Measurements from ENCODE around the gene NUDT19.
"Not testable (repeated sequence)": the region's sequence is repeated elsewhere in the genome, so short reads cannot be mapped to it uniquely, and the experiment has no call there.

NUDT19 gene

DNA sequence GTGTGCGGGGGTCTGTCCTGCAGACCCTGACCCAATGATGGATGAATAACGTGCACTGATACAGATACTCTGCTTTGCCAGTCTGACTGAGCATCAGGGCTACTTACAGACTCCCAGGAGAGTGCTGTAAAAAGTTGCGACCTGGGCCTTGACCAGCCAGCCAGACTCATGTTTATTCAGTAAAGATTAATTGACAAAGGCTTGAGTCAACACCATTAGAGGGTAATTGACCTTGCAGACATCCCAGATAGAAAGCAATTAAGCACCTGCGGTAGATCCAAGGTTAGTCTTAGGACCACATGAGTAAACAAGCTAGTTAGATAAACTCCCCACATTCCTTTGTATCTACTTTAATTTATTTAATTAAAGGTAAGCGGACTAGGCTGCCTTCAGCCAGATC lies 10.4 kb downstream of the NUDT19 start:
- TF ChIP-seq, protein P1, sequence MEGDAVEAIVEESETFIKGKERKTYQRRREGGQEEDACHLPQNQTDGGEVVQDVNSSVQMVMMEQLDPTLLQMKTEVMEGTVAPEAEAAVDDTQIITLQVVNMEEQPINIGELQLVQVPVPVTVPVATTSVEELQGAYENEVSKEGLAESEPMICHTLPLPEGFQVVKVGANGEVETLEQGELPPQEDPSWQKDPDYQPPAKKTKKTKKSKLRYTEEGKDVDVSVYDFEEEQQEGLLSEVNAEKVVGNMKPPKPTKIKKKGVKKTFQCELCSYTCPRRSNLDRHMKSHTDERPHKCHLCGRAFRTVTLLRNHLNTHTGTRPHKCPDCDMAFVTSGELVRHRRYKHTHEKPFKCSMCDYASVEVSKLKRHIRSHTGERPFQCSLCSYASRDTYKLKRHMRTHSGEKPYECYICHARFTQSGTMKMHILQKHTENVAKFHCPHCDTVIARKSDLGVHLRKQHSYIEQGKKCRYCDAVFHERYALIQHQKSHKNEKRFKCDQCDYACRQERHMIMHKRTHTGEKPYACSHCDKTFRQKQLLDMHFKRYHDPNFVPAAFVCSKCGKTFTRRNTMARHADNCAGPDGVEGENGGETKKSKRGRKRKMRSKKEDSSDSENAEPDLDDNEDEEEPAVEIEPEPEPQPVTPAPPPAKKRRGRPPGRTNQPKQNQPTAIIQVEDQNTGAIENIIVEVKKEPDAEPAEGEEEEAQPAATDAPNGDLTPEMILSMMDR (IDR thresholded peaks at IDR 0.05; ENCODE audit: insufficient read depth, missing control alignments): no peak
- no peak for DNase-seq (ENCODE audit: insufficient read length, low spot score)
- no peak for FAIRE-seq

DNA sequence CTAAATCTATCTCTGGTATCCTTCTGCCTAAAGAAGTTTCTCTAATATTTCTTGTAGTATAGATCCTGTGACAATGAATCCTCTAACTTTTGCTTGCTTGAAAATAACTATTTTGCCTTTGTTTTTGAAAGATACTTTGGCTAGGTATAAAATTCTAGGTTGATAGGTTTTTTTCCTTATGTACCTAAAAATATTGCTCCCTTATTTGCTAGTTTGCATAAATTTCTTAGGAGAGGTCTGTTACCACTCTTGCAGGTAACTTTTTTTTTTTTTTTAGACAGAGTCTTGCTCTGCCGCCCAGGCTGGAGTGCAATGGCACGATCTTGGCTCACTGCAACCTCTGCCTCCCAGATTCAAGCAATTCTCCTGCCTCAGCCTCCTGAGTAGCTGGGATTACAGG lies 12.4 kb downstream of the NUDT19 start:
- not testable (repeated sequence) for DNase-seq (ENCODE audit: insufficient read length, low spot score); FAIRE-seq

DNA sequence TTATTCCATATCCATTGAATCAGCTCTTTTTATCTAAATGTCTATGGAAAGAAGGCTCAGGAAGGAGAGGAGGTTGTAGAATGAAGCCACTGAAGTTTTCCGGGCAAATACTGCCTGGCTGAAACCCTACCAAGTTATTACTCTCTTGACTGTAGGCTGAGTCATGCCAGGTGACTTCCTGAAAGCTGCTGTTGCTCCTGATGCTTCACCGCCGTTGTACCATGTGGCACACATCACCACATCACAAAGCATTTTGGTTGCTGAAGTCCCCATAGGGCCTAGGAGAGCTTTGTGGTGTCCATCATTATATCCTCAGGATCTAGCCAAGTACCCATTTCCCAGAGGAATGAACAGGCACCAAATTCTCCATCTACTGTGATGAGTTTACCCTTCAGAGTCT lies 16.8 kb downstream of the NUDT19 start:
- TF ChIP-seq, protein P1 (IDR thresholded peaks at IDR 0.05; ENCODE audit: insufficient read depth, missing control alignments): no peak
- DNase-seq (ENCODE audit: insufficient read length, low spot score) (no peak), FAIRE-seq (no peak)

DNA sequence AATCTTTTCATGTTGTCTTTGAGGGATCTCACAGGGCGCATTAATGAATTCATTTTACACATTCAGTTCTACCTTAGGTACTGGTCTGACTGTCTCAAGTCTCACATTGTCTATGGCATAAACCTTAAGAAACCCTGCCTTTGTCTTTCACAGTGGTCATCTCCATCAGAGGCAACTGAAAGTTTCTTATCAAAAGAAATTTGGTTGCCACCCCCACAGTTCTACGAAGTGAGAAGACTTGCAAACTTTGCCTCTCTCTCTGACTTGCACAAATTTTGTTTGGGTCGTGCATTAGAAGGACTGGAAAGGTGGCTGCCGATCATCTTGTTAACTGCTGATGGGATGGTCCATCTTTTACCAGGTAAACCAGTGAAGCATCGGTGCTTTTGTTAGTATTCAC lies 17.4 kb downstream of the NUDT19 start:
- FAIRE-seq: no peak
- no peak for DNase-seq (ENCODE audit: insufficient read length, low spot score)
- TF ChIP-seq, protein P1 (IDR thresholded peaks at IDR 0.05; ENCODE audit: insufficient read depth, missing control alignments): no peak

DNA sequence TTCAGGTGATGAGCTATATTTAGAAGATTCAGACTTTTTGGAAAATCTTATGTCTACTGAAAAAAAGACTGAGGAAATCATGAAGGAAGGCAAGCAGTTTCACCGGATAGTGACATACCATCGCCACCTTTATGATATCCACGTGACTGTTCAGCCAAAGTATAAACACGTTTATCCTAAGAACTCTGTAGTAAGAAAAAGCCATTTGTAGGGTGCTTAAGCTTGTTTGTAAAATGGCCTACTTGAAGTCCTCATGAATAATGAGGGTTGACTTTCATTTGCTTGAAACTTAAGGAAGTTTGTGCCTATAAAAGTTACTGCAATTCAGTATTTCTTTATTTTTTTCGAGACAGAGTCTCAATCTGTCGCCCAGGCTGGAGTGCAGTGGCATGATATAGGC lies 20.1 kb downstream of the NUDT19 start:
- TF ChIP-seq, protein P1 (IDR thresholded peaks at IDR 0.05; ENCODE audit: insufficient read depth, missing control alignments): no peak
- DNase-seq (ENCODE audit: insufficient read length, low spot score): no peak
- FAIRE-seq: no peak

DNA sequence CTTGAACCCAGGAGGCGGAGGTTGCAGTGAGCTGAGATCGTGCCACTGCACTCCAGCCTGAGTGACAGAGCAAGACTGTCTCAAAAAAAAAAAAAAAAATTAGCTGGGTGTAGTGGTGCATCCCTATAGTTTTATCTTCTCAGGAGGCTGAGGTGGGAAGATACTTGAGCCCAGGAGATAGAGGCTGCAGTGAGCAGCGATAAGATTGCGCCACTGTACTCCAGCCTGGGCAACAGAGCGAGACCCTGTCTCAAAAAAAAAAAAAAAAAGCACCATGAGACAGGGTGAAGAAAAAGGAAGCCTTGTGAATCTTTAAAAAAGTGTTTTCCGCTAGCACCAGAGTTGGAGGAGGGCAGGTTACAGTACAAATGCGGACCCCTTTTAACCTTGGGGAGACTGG lies 24.6 kb downstream of the NUDT19 start:
- not testable (repeated sequence) for FAIRE-seq; DNase-seq (ENCODE audit: insufficient read length, low spot score)

DNA sequence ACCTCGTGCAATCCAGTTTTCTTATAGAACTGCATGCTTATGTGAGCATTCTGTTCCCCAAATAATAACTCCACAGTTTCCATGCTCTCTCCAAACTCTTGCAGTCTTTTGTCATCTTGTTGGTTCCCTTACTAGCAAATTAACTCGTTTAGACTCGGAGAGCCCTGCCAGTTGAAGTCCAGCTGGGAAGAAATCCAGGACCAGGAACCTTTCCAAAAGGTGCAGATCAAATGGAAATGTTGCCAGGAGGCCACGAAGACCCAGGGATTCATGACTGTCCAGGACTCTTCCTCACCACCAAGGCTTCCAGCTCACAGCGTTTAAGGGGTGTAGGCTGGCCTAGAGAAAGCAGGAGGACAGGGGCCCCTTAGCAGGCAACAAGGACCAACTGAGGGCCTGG lies 25.9 kb downstream of the NUDT19 start:
- TF ChIP-seq, protein P1 (IDR thresholded peaks at IDR 0.05; ENCODE audit: insufficient read depth, missing control alignments): no peak
- DNase-seq (ENCODE audit: insufficient read length, low spot score) (no peak), FAIRE-seq (no peak)

DNA sequence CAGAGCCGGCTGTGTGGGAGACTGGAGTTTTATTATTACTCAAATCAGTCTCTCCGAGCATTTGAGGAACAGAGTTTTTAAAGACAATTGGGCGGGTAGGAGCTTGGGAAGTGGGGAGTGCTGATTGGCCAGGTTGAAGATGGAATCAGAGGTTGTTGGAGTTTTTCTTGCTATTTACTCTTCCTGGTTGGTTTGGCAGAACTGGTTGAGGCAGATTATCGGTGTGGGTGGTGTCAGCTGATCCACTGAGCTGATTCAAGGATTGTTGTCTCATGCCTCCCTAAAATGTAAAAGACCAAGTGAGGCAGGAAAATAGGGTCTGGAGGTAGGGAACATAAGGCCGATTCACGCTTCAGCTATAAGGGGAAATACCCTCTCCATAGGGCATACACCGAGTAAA lies 26.7 kb downstream of the NUDT19 start:
- no peak for FAIRE-seq

More for the DNA sequence above, 26.7 kb downstream of the NUDT19 start:
- TF ChIP-seq, protein P1 (IDR thresholded peaks at IDR 0.05; ENCODE audit: insufficient read depth, missing control alignments): no peak
- no peak for DNase-seq (ENCODE audit: insufficient read length, low spot score)

Measured in D721Med (cell line).